Suprapubic skin (tissue), 4 donors: Measurements from ENCODE around the gene CLPX. TPM values are rescaled to one million over a fixed set of nuclear protein-coding genes. Genes with fewer than 3 reads are reported as not detected.

Experiments
- DNase-seq, 2 donors: peaks; one replicate each; pipeline ENCODE4 v3.0.0-alpha.2; 2019; ENCODE audit warnings: low spot score in 2 of 2
- H3K27ac ChIP-seq: fragments of 200-600 bp; sonication (generic); one replicate; pipeline ENCODE4 v1.5.1; 2019
- H3K27me3 ChIP-seq: fragments of 200-600 bp; sonication (generic); one replicate; pipeline ENCODE4 v1.5.1; 2019
- H3K36me3 ChIP-seq: fragments of 200-600 bp; sonication (generic); one replicate; pipeline ENCODE4 v1.5.1; 2019
- H3K4me1 ChIP-seq: fragments of 200-600 bp; sonication (generic); one replicate; pipeline ENCODE4 v1.5.1; 2019
- H3K4me3 ChIP-seq: fragments of 200-600 bp; sonication (generic); one replicate; pipeline ENCODE4 v1.5.1; 2019; ENCODE audit warnings: mild to moderate bottlenecking
- H3K9me3 ChIP-seq: fragments of 200-600 bp; sonication (generic); one replicate; pipeline ENCODE4 v1.5.1; 2019
- CTCF ChIP-seq, 2 donors: fragments of 200-600 bp in 1 of 2; fragments of 450-650 bp in 1 of 2; sonication (generic) in 1 of 2; IDR thresholded peaks; one replicate each; pipeline ENCODE4 v1.5.1; 2016 to 2019; ENCODE audit warnings: antibody characterized with exemption in 2 of 2, mild to moderate bottlenecking in 1 of 2, moderate library complexity in 1 of 2
- EP300 ChIP-seq: sonication (generic); formaldehyde crosslinking; IDR thresholded peaks from one replicate; pipeline ENCODE4 v1.6.1; 2017; ENCODE audit warnings: antibody characterized with exemption
- POLR2A ChIP-seq, 2 donors: fragments of 450-650 bp; IDR thresholded peaks; one replicate each; pipeline ENCODE4 v1.6.1; 2017; ENCODE audit warnings: antibody characterized with exemption in 2 of 2, mild to moderate bottlenecking in 2 of 2, moderate library complexity in 2 of 2
- POLR2AphosphoS5 ChIP-seq, 3 donors: sonication (generic); formaldehyde crosslinking; IDR thresholded peaks; one replicate each; pipeline ENCODE4 v1.6.1; 2017; ENCODE audit warnings: antibody characterized with exemption in 3 of 3
- WGBS: methylation state at CpG from one replicate; pipeline ENCODE4 v1.1.5; 2018; 5-methylcytosine and 5-hydroxymethylcytosine counted together
- total RNA-seq, 4 donors: library from RNA; depleted of rRNA; stranded (reverse); fragments of >200 nt; gene quantifications; one replicate each; pipeline ENCODE4 v1.1.0, GENCODE V29; 2016

CLPX gene
- total RNA-seq, 4 donors from 2014 or later = 45.5 to 103 (median 58.3) TPM

DNA sequence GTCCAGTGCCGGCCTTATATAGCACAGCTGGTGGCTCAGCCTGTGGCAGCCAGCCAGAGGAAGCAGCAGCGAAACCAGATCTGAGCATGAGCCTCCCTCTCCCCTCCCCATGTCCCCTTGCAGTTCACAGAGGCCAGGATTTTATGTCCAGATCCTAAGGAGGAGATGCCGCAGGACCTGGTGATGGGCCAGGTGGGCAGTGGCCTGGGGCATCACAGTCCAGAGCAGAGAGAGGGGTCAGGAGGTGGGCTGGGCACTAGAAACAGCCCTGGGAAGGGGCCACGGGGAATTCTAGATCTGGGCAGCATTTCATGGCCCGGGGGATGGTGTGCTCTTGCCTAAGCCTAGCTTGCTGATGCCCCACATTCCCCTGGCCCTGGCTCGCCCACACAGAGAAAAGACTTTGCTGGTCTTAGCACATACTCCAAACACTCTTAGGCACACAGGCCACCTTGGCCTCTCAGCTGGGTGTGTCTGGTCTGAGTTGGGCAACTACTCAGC lies 26.4 kb upstream of the CLPX start:
- Histone ChIP-seq H3K27me3 (no peaks in the 10 kb centered on the region), H3K36me3 (no peaks in the 10 kb centered on the region), H3K9me3 (no peaks in the 10 kb centered on the region), H3K27ac (peak overlapping the region; percentile 57), H3K4me1 (peaks cover 18% of the 10 kb centered on the region), H3K4me3 (peak overlapping the region; percentile 22)
- DNase-seq = peak in 1 of 2 donors; percentile 85
- WGBS = 36% methylated on average over 6 of the region's 6 CpGs
- TF ChIP-seq POLR2AphosphoS5 (IDR thresholded peaks at IDR 0.05) (no peak), POLR2A (IDR thresholded peaks at IDR 0.05) (no peak), EP300 (no peak), CTCF (IDR thresholded peaks at IDR 0.05) (no peak)

DNA sequence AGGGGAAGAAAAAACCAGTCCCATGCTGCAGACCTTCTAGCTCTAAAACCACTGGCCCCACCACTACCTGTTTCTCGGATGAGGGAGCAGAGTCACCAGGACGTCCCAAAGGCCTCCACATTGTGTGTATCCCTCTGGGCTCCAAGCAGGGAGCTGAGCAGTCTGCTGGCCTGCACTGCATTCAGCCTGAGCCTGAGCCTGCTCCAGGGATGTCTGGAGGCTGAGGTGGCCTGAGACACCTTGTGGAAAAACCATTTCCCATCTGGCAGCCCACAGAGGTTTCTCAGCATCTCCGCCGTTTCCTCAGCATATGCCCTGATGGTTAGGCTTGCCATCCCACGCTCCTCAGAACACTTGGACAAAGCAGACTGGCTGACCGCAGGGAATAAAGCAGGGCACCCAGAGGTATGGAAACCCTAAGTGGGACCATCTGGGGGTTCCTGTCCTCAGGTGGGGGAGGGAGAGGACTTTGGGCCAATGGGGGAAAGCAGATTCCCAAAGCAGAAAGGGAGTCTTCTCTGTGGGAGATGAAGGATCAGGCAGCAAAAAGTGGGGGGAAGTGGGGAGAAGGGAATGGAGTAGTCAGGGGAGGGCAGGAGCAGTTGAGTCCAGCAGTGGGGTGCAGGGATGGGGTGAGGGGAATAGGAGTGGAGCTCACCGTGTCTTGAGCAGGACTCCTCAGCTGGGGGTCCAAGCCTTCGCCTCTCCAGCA lies 25.8 kb upstream of the CLPX start, which contains the start of gene CILP:
TSS of gene CILP (minus strand) at position 704 of the 712 bp plus-strand sequence. CDS start 1,718 bp downstream, outside the sequence.
- H3K27ac ChIP-seq = peak within 1 kb of the TSS; percentile 57
- H3K27me3 ChIP-seq = no peaks in the 10 kb centered on the region
- TF ChIP-seq EP300 (no peak), POLR2A (IDR thresholded peaks at IDR 0.05) (no peak), CTCF (IDR thresholded peaks at IDR 0.05) (no peak), POLR2AphosphoS5 (IDR thresholded peaks at IDR 0.05) (no peak)
- H3K4me1 ChIP-seq = peaks cover 18% of the 10 kb centered on the region
- no peaks in the 10 kb centered on the region for H3K9me3 ChIP-seq
- no peak for DNase-seq
- 79% methylated on average over 8 of the region's 8 CpGs for WGBS
- H3K4me3 ChIP-seq = peak within 1 kb of the TSS; percentile 22
- H3K36me3 ChIP-seq = no peaks in the 10 kb centered on the region

DNA sequence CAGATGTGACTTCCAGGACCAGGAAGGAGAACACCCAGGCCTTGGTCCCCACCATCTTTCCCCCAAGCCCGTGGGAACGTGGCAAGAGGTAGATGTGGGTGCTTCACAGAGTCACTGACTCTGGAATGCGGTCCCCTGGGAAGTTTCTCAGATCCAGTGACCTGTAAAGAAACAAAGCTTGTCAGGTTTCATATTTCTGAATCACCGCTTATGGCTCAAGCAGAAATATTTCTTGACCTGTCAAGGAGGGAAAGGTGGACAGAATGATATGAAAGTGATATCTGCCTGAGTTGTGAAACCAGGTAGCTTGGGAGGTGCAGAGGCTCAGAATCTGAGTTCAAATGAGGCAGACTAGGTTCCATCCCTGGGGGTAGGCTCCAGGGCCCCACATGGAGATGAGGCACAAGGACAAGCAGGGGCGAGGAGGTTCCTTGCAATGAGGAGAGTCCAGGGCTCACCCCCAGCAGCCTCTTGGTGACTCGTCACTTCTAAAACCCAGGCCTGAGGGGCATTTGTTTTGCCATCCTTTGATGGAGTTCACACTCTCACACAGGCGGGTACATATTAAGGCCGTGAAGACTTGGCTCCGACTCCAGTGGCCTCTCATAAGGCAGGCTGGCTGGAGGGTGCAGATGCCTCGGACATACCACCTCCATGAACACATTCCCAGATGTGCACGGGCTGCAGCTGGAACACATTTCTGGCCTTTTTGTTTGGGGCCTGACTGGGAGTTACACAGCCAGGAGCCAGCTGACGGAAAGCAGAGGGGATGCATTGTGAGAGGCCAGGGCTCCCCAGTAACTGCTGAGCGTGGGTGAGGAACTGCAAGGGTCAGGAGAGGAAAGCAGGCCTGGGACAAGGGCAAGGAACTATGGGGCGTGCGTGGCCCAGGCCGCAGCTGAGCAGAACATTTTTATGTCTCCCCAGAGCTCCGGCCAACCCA lies 24.8 kb upstream of the CLPX start:
- H3K36me3 ChIP-seq = no peaks in the 10 kb centered on the region
- H3K4me3 ChIP-seq = peak overlapping the region; percentile 22
- DNase-seq = no peak
- TF ChIP-seq EP300 (no peak), CTCF (IDR thresholded peaks at IDR 0.05) (no peak), POLR2AphosphoS5 (IDR thresholded peaks at IDR 0.05) (no peak), POLR2A (IDR thresholded peaks at IDR 0.05) (no peak)
- H3K27me3 ChIP-seq = no peaks in the 10 kb centered on the region
- peaks cover 18% of the 10 kb centered on the region for H3K4me1 ChIP-seq
- H3K27ac ChIP-seq = peak overlapping the region; percentile 57
- WGBS = 67% methylated on average over 12 of the region's 17 CpGs
- no peaks in the 10 kb centered on the region for H3K9me3 ChIP-seq

DNA sequence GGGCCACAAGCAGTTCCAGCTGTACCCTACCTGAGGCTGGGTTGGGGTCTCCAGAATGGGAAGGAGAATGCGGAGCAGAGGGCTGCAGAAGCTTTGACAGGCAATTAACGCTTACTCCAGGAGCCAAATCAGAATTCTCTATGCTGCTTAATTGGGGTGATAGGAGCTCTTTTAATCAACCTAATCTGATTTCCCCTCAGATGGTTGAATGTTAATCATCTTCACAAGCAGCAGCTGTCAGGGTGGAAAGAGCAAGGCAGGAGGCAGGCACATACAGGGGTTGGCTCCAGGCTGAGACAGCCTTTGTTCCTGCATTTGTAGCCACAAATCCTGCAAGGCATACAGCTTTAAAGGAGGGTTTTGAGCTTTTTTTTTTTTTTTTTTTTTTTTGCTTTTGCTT lies 23.5 kb upstream of the CLPX start:
- H3K27ac ChIP-seq = no peak overlapping the region
- H3K36me3 ChIP-seq = no peaks in the 10 kb centered on the region
- H3K27me3 ChIP-seq = no peaks in the 10 kb centered on the region
- no peak for DNase-seq
- 100% methylated on average over 2 of the region's 2 CpGs for WGBS
- TF ChIP-seq CTCF (IDR thresholded peaks at IDR 0.05) (no peak), POLR2AphosphoS5 (IDR thresholded peaks at IDR 0.05) (no peak), POLR2A (IDR thresholded peaks at IDR 0.05) (no peak), EP300 (no peak)
- no peak overlapping the region for H3K4me3 ChIP-seq
- no peaks in the 10 kb centered on the region for H3K9me3 ChIP-seq
- peaks cover 18% of the 10 kb centered on the region for H3K4me1 ChIP-seq
